ENCODE data around the gene RCN1.

- TF ChIP-seq SPI1 (IDR thresholded peaks at IDR 0.05; ENCODE audit: low read depth, low read length) (no peak), POLR2A (IDR thresholded peaks at IDR 0.05; ENCODE audit: low read depth, low read length) (no peak), POLR2AphosphoS5 (IDR thresholded peaks at IDR 0.05; ENCODE audit: low read depth, low read length) (no peak), TAF1 (IDR thresholded peaks at IDR 0.05; ENCODE audit: low read depth, low read length) (no peak)
Measured at GRCh38 chr11:32110795-32111194, 19.9 kb downstream of the RCN1 start.

All from GM12891 (cell line).